Osteoblast (primary cell): ENCODE data around the gene FCN3. TPM values are rescaled to one million over a fixed set of nuclear protein-coding genes. Genes with fewer than 3 reads are reported as not detected.
A peak's percentile ranks its signal among the peaks of the same experiment; 100 is the strongest.

Experiments
- DNase-seq: peaks from one replicate; pipeline ENCODE4 v3.0.0; 2011; ENCODE audit warnings: low spot score, mixed read lengths; ENCODE audit not compliant: insufficient read length; ENCODE audit errors: missing footprints
- H2AFZ ChIP-seq: 2 replicates; pipeline ENCODE4 v1.6.0; 2011; ENCODE audit warnings: mild to moderate bottlenecking, low read length
- H3K27ac ChIP-seq: 2 replicates; pipeline ENCODE4 v1.5.1; 2011; ENCODE audit warnings: mild to moderate bottlenecking, low read depth, low read length, moderate library complexity
- H3K27me3 ChIP-seq: 2 replicates; pipeline ENCODE4 v1.6.0; 2012; ENCODE audit warnings: mild to moderate bottlenecking, control low read depth, inconsistent platforms, low read length, moderate library complexity; ENCODE audit not compliant: insufficient read depth
- H3K36me3 ChIP-seq: 2 replicates; pipeline ENCODE4 v1.5.1; 2011; ENCODE audit warnings: mild to moderate bottlenecking, low read length, control low read depth, moderate library complexity; ENCODE audit not compliant: insufficient read depth
- H3K4me1 ChIP-seq: 2 replicates; pipeline ENCODE4 v1.5.1; 2011; ENCODE audit warnings: mild to moderate bottlenecking, low read length, control low read depth, moderate library complexity; ENCODE audit not compliant: insufficient read depth
- H3K4me2 ChIP-seq: 2 replicates; pipeline ENCODE4 v1.6.0; 2011; ENCODE audit warnings: mild to moderate bottlenecking, low read length; ENCODE audit not compliant: insufficient read depth
- H3K4me3 ChIP-seq: fragments of 200-600 bp; sonication (generic); 3 replicates; pipeline ENCODE4 v1.5.1; 2012; ENCODE audit warnings: mild to moderate bottlenecking, low read length, inconsistent platforms; ENCODE audit not compliant: insufficient read depth
- H3K79me2 ChIP-seq: 2 replicates; pipeline ENCODE4 v1.6.0; 2012; ENCODE audit warnings: mild to moderate bottlenecking, low read length, control low read depth, inconsistent platforms; ENCODE audit not compliant: insufficient read depth
- H3K9me3 ChIP-seq: 2 replicates; pipeline ENCODE4 v1.5.1; 2011; ENCODE audit warnings: low read depth, low read length, control low read depth
- H4K20me1 ChIP-seq: 2 replicates; pipeline ENCODE4 v1.6.0; 2012; ENCODE audit warnings: mild to moderate bottlenecking, low read length, control low read depth; ENCODE audit not compliant: insufficient read depth
- total RNA-seq: library from RNA; depleted of rRNA; stranded (reverse); fragments of >200 nt; gene quantifications from 2 replicates; pipeline ENCODE4 v1.2.3, GENCODE V29; 2012
- TF ChIP-seq, protein P1 (sequence below): IDR thresholded peaks from 2 replicates; pipeline ENCODE4 v1.5.1; 2011; ENCODE audit warnings: mild to moderate bottlenecking, low read depth, low read length, moderate library complexity; ENCODE audit errors: extremely low read depth

FCN3 gene
- total RNA-seq, 1 donor: not detected

DNA sequence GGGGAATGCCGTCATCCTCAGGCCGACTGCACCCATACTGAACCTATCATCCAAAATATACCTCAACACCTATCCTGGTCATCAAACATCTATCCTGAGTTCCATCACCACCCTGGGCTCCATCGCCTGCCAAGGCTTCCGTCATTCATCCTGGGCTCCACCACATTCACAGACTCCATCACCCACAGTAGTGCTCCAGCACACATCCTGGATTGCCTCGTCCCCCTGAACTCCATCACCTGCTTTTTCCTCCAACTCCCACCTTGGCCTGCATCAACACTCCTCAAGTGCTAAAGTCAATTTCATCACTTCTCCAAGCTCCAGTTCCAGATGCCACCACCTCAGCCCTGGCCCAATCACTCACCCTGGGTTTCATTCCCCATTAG, 15.7 kb downstream of the FCN3 start:
- Histone ChIP-seq H3K27ac (no peak overlapping the region), H3K36me3 (peaks cover 64% of the 10 kb centered on the region), H2AFZ (no peak overlapping the region), H3K79me2 (no peaks in the 10 kb centered on the region), H3K9me3 (no peaks in the 10 kb centered on the region), H4K20me1 (no peaks in the 10 kb centered on the region), H3K27me3 (no peaks in the 10 kb centered on the region), H3K4me2 (no peak overlapping the region), H3K4me1 (no peaks in the 10 kb centered on the region), H3K4me3 (no peak overlapping the region)
- DNase-seq: no peak
- TF ChIP-seq, protein P1, sequence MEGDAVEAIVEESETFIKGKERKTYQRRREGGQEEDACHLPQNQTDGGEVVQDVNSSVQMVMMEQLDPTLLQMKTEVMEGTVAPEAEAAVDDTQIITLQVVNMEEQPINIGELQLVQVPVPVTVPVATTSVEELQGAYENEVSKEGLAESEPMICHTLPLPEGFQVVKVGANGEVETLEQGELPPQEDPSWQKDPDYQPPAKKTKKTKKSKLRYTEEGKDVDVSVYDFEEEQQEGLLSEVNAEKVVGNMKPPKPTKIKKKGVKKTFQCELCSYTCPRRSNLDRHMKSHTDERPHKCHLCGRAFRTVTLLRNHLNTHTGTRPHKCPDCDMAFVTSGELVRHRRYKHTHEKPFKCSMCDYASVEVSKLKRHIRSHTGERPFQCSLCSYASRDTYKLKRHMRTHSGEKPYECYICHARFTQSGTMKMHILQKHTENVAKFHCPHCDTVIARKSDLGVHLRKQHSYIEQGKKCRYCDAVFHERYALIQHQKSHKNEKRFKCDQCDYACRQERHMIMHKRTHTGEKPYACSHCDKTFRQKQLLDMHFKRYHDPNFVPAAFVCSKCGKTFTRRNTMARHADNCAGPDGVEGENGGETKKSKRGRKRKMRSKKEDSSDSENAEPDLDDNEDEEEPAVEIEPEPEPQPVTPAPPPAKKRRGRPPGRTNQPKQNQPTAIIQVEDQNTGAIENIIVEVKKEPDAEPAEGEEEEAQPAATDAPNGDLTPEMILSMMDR: no peak

DNA sequence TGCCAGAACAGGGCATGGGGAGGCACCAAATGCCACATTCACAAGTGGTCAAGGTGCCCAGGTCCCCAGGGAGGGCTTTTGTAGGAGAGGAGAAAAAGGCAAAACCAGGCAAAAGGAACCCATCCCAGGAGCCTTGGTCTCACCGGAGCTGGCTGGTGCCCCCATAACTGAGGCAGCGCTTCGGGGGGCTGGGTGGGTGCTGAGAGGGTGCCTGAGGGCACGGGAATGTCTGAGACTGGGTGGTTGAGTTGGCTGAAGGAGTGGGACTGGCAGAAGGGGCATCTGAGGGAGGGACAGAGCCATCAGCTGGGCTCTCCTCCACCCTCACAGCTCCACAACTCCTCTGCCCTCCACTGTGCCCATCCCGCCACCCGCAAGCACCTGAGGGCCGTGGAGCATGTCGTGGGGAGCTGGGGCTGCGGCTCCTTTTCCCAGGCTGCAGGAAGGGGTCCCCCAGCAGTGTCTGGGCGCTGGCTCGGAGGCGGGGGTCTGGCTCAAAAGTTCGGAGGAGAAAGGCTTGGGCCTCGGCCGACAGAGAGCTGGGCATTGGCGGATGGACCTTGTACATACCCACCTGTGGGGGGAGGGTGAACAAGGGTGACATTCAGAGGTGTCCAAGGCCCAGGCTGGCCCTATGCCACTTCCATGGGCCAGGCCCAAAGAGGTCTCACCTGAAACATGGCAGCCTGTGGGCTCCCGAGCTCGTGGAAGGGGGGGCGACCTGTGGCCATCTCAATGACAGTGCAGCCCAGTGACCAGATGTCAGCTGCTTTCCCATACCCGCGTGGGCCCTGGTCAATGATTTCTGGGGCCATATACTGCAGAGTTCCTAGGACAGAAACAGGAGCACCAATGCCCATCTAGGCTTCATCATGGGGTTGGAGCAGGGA, 16.3 kb downstream of the FCN3 start:
- Histone ChIP-seq H3K27ac (no peak overlapping the region), H2AFZ (no peak overlapping the region), H3K27me3 (no peaks in the 10 kb centered on the region), H3K79me2 (no peaks in the 10 kb centered on the region), H3K4me1 (no peaks in the 10 kb centered on the region), H3K9me3 (no peaks in the 10 kb centered on the region), H3K4me3 (no peak overlapping the region), H3K4me2 (no peak overlapping the region), H3K36me3 (peaks cover 59% of the 10 kb centered on the region), H4K20me1 (no peaks in the 10 kb centered on the region)
- TF ChIP-seq, protein P1: no peak
- DNase-seq: no peak

DNA sequence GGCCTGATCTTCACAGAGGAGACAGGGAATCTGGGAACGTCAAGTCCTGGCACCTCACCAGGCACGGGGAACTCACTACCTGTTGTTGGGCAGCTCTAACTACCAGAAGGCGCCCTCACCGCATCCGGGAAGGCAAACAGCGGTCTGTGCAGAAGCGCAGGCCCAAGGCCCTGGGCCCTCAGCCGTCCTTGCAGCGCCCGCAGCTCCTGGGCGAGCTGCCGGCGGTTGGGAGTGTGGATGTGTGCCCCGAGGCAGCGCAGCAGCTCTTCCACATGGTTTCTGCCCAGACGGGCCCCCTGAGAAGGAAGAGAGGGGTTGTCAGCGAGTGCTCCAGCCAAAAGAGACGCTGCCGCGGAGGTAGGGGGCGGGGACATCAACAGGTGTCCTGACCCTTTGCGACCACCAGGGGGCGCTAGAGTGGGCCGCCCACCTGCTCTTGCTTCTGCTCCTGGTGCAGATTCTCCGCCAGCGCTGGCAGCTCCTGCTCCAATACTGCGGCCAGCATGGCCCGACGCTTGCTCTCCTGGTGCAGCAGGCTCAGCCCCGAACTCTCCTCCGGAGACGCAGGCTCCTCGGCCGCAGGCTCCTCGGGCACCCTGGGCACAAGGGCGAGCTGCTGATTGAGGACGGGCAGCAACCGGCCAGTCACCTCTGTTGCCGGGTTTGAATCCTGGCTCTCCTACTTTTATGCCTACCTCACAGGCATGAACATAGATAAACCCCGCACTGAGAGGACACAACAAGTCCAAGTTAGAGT, 17.2 kb downstream of the FCN3 start:
- no peaks in the 10 kb centered on the region for H4K20me1 ChIP-seq

More for the DNA sequence above, 17.2 kb downstream of the FCN3 start:
- Histone ChIP-seq H3K4me2 (no peak overlapping the region), H3K27me3 (no peaks in the 10 kb centered on the region), H3K9me3 (no peaks in the 10 kb centered on the region), H2AFZ (no peak overlapping the region), H3K4me1 (no peaks in the 10 kb centered on the region), H3K79me2 (no peaks in the 10 kb centered on the region), H3K27ac (no peak overlapping the region), H3K4me3 (no peak overlapping the region), H3K36me3 (peaks cover 51% of the 10 kb centered on the region)
- peak; percentile 99 for DNase-seq
- TF ChIP-seq, protein P1: peak; percentile 82
